ENCODE measurements around the gene AVPI1. TPM values are rescaled to one million over a fixed set of nuclear protein-coding genes. Genes with fewer than 3 reads are reported as not detected.
A peak's percentile ranks its signal among the peaks of the same experiment; 100 is the strongest.

The AVPI1 gene
- total and polyA plus RNA-seq, 2 of the 13 experiments (the other 11 are each of a cell fraction or from before 2014, with no cell fraction given): 39.8 to 61.2 TPM

GRCh38 chr10:97686962-97687784 is at the start of gene AVPI1 (continued):
- no peak for TF ChIP-seq RFXANK (CRISPR knock-in tag; IDR thresholded peaks at IDR 0.05)
- peak; percentile 98 for TF ChIP-seq CCDC6 (CRISPR knock-in tag; IDR thresholded peaks at IDR 0.05)
- no peak for TF ChIP-seq SRSF9 (IDR thresholded peaks at IDR 0.05; ENCODE audit: borderline replicate concordance, insufficient read depth, low read depth, low read length, poor library complexity, severe bottlenecking)
- no peak for TF ChIP-seq ZNF282 (IDR thresholded peaks at IDR 0.05; ENCODE audit: partially characterized antibody)
- TF ChIP-seq ZNF34 (CRISPR knock-in tag; IDR thresholded peaks at IDR 0.05; ENCODE audit: borderline replicate concordance): no peak
- TF ChIP-seq TCF7L2 (IDR thresholded peaks at IDR 0.05; ENCODE audit: low read depth, low read length): no peak
- peak; percentile 77; the same call in 1 of the 2 replicates for TF ChIP-seq RXRA (CRISPR knock-in tag; IDR thresholded peaks at IDR 0.05)
- TF ChIP-seq KLF6 (CRISPR knock-in tag; IDR thresholded peaks at IDR 0.05): peak; percentile 87
- peak; percentile 86 for TF ChIP-seq RFXAP (CRISPR knock-in tag; IDR thresholded peaks at IDR 0.05; ENCODE audit: borderline replicate concordance)
- no peak for TF ChIP-seq ZNF225 (CRISPR knock-in tag; IDR thresholded peaks at IDR 0.05)
- TF ChIP-seq IRF9 (CRISPR knock-in tag; IDR thresholded peaks at IDR 0.05; ENCODE audit: borderline replicate concordance): no peak; the same call in none of the 2 replicates
- TF ChIP-seq ZNF17 (CRISPR knock-in tag; IDR thresholded peaks at IDR 0.05): no peak
- TF ChIP-seq ATF7 (IDR thresholded peaks at IDR 0.05): peak; percentile 26; the same call in 1 of the 2 replicates
- TF ChIP-seq ATF7 (CRISPR knock-in tag; IDR thresholded peaks at IDR 0.05): peak; percentile 90
- 0 out of 2 replicates have a peak, but pooled peaks have one; percentile 30 for TF ChIP-seq KDM1A (CRISPR knock-in tag; IDR thresholded peaks at IDR 0.05)
- TF ChIP-seq ZMAT3 (CRISPR knock-in tag; conservative IDR thresholded peaks at IDR 0.05): no peak; the same call in 1 of the 2 replicates
- 0 out of 2 replicates have a peak, but pooled peaks have one; percentile 29 for TF ChIP-seq HOMEZ (CRISPR knock-in tag; IDR thresholded peaks at IDR 0.05; ENCODE audit: low read depth)
- peak; percentile 97 for TF ChIP-seq RBFOX2 (IDR thresholded peaks at IDR 0.05; ENCODE audit: low read depth, low read length)
- no peak for TF ChIP-seq ZNF326 (CRISPR knock-in tag; IDR thresholded peaks at IDR 0.05; ENCODE audit: borderline replicate concordance)
- no peak for TF ChIP-seq ZNF570 (CRISPR knock-in tag; IDR thresholded peaks at IDR 0.05; ENCODE audit: borderline replicate concordance)
- TF ChIP-seq CREB1 (IDR thresholded peaks at IDR 0.05): peak; percentile 89
- peak; percentile 73 for TF ChIP-seq CREB1 (CRISPR knock-in tag; IDR thresholded peaks at IDR 0.05)
- peak; percentile 78 for TF ChIP-seq PPARG (CRISPR knock-in tag; conservative IDR thresholded peaks at IDR 0.05)
- peak; percentile 91 for TF ChIP-seq ZNF589 (CRISPR knock-in tag; conservative IDR thresholded peaks at IDR 0.05)
- TF ChIP-seq FUBP1 (CRISPR knock-in tag; IDR thresholded peaks at IDR 0.05; ENCODE audit: borderline replicate concordance): no peak
- peak; percentile 75 for TF ChIP-seq ZNF781 (CRISPR knock-in tag; IDR thresholded peaks at IDR 0.05; ENCODE audit: borderline replicate concordance, not compliant biosample characterization)
- TF ChIP-seq ZFYVE20 (CRISPR knock-in tag; IDR thresholded peaks at IDR 0.05; ENCODE audit: borderline replicate concordance, low read depth): 0 out of 2 replicates have a peak, but pooled peaks have one; percentile 57
- peak; percentile 54 for TF ChIP-seq RFX5 (IDR thresholded peaks at IDR 0.05; ENCODE audit: low read depth, low read length)

Data from HepG2 (cell line).